ENCODE data around the gene HEATR5A.
A peak's percentile ranks its signal among the peaks of the same experiment; 100 is the strongest.
"Not testable (repeated sequence)": the region's sequence is repeated elsewhere in the genome, so short reads cannot be mapped to it uniquely, and the experiment has no call there.

Gene HEATR5A

DNA sequence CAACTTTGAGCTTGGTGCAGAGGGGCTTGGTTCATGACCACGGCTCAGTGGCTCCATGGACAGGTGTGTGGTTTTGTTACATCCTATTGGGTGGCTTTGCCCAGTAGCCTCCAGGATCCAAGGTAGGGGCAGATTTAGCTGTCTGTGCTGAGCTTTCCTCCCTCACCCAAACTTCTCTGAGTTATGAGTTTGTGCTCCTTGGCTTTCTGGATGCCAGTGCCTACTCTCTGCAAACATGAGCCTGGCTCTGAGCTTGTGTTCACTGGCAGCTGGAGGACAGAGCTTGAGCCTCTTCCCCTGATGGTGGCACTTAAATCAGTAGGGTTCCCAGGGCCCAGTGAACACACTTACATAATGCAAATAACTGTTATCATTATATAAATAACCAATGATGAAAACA, 167.5 kb downstream of the HEATR5A start:
- DNase-seq (ENCODE audit: low read depth), result no peak
- TF ChIP-seq, protein P1, sequence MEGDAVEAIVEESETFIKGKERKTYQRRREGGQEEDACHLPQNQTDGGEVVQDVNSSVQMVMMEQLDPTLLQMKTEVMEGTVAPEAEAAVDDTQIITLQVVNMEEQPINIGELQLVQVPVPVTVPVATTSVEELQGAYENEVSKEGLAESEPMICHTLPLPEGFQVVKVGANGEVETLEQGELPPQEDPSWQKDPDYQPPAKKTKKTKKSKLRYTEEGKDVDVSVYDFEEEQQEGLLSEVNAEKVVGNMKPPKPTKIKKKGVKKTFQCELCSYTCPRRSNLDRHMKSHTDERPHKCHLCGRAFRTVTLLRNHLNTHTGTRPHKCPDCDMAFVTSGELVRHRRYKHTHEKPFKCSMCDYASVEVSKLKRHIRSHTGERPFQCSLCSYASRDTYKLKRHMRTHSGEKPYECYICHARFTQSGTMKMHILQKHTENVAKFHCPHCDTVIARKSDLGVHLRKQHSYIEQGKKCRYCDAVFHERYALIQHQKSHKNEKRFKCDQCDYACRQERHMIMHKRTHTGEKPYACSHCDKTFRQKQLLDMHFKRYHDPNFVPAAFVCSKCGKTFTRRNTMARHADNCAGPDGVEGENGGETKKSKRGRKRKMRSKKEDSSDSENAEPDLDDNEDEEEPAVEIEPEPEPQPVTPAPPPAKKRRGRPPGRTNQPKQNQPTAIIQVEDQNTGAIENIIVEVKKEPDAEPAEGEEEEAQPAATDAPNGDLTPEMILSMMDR (IDR thresholded peaks at IDR 0.05; ENCODE audit: insufficient read depth, low read depth, low read length, missing control alignments), result no peak

DNA sequence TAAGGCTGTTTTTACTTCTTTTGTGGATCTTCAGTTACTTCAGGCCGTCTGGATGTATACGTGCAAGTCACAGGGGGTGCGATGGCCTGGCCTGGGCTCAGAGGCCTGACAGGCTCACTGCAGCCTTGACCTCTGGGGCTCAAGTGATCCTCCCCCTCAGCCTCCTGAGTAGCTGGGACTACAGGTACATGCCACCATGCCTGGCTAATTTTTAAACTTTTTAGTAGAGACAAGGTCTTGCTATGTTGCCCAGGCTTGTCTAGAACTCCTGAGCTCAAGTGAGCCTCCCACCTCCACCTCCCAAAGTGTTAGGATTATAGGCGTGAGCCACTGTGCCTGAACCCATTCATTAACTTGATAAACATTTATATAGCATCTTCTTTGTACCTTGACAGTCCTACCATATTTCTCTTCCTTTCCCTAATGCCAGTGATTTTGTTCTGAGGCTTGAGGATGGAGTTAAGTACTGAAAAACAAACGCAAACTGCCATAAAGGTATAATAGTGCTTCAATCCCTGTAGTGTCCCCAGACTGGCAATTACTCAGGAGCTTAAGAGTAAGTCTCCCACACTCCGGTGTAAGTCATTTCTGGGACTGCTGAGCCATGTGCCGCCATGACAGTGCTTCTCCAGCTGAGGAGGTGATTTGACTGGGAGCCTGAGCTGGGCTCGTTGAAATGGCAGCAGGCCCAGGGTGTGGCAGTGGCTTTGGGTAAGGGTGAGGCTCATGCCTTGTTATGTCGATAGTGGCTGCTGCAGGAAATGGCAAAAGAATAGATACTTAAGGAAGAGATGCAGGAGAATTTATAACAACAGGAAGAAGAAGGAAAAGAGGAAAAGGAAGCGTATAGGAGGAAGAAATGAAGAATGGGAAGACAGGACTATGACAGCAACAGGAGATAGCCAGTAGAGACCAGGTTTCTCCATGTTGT, 169.1 kb downstream of the HEATR5A start:
- DNase-seq (ENCODE audit: low read depth), result peak; percentile 47
- TF ChIP-seq, protein P1 (IDR thresholded peaks at IDR 0.05; ENCODE audit: insufficient read depth, low read depth, low read length, missing control alignments), result no peak

More for the DNA sequence above, 167.5 kb downstream of the HEATR5A start:
- H3K4me3 ChIP-seq (ENCODE audit: low read length), result no peak overlapping the region

DNA sequence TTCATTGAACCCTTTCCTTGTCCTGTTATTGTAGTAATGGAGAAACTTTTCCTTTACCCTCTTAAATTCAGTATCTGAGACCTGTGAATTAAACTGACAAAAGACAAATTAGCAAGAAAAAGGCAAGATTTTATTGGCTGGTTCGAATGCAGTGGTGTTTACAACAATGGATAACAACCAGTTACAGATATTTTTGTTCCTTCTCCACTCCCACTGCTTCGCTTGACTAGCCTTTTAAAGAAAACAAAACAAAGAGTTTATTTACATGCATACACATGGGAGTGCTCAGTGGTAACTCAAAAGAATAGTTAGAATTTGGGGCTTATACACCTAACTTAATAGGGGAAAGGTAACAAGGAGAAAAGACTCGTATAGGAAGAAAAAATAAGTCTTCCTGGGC, 175.7 kb downstream of the HEATR5A start:
- no peak for DNase-seq (ENCODE audit: low read depth)
- TF ChIP-seq, protein P1 (IDR thresholded peaks at IDR 0.05; ENCODE audit: insufficient read depth, low read depth, low read length, missing control alignments), result no peak
- no peak overlapping the region for H3K4me3 ChIP-seq (ENCODE audit: low read length)

More for the DNA sequence above, 169.1 kb downstream of the HEATR5A start:
- no peak overlapping the region for H3K4me3 ChIP-seq (ENCODE audit: low read length)

DNA sequence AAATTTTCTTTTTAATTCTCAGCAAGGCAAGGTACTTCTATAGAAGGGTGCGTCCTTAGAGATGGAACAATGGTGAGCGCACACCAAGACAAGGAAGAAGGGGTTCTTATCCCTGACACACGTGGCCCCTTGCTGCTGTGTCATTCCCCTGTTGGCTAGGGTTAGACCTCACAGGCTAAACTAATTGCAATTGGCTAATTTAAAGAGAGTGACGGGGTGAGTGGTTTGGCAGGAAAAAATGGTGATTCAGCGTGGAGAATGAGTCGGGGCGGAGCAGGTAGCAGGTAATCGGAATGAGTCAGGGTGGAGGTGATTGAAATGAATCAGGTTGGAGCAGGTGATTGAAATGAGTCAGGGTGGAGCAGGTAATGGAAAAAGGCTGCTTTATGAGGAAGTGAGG, 176.5 kb downstream of the HEATR5A start:
- TF ChIP-seq, protein P1 (IDR thresholded peaks at IDR 0.05; ENCODE audit: insufficient read depth, low read depth, low read length, missing control alignments), result no peak
- no peak overlapping the region for H3K4me3 ChIP-seq (ENCODE audit: low read length)
- DNase-seq (ENCODE audit: low read depth), result peak; percentile 98

DNA sequence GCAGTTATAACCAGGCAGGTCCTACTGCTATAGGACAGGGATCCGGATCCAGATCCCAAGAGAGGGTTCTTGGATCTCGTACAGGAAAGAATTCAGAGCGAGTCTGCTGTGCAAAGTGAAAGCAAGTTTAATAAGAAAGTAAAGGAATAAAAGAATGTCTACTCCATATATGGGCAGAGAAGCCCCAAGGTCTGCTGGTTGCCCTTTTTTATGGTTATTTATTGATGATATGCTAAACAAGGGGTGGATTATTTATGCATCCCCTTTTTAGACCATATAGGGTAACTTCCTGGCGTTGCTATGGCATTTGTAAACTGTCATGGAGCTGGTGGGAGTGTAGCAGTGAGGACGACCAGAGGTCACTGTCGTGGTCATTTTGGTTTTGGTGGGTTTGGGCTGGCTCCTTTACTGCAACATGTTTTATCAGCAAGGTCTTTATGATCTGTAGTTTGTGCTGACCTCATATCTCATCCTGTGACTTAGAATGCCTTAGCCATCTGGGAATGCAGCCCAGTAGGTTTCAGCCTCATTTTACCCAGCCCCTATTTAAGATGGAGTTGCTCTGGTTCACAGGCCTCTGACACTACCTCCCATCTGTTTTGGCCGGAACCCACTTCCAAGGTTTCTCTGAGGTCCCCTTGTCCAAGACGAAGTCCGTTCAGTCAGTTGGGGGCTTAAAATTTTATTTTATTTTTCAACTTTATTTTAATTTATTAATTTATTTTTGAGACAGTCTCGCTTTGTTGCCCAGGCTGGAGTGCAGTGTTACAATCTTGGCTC, 178.0 kb downstream of the HEATR5A start:
- not testable (repeated sequence) for DNase-seq (ENCODE audit: low read depth); H3K4me3 ChIP-seq (ENCODE audit: low read length)
